HG02678 (cell line): ENCODE results near the gene PNMA8C.
"Not testable (repeated sequence)": the region's sequence is repeated elsewhere in the genome, so short reads cannot be mapped to it uniquely, and the experiment has no call there.

Experiments used
- ATAC-seq: cut with Tn5 transposase; IDR thresholded peaks from one replicate; pipeline ENCODE4 v1.9.1; 2021; ENCODE audit warnings: mild to moderate bottlenecking, moderate library complexity; ENCODE audit not compliant: unreplicated experiment

The PNMA8C gene

DNA sequence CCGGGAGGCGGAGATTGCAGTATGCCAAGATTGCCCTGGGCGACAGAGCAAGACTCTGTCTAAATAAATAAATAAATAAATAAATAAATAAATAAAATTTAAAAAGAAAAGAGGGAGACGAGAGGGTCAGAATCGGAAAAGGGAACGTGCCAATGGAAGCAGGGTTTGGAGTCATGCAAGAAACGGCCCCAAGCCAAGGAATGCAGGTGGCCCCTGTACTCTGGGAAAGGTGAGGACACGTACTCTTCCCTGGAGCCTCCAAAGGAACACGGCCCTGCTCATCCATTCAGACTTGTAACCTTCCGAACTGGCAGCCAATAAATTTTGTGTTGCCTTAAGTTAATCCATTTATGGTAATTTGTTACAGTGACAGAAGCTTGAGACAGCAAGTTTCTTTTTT lies 19.9 kb upstream of the PNMA8C start:
- ATAC-seq = no peak

- no peak for ATAC-seq
These were observed 19.1 kb upstream of the PNMA8C start for GRCh38 chr19:46447824-46448223.

DNA sequence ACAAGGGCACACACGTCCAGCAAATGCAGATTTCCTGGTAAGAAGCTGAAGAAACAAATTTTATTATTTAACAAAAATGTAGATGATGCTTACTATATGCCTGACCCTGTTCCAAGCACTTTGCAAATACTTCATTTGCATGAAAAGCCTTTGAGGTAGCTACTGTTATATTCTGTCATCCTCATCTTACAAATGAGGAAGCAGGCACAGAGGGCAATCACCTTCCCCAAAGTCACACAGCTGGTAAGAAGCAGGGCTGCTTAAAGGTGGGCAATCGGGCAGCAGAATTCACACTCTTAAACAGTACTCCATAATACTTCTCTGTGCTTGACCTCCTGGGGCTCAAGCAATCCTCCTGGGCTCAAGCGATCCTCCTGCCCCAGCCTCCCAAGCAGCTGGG lies 18.3 kb upstream of the PNMA8C start:
- ATAC-seq = no peak

GRCh38 chr19:46446021-46446420 lies 17.3 kb upstream of the PNMA8C start:
- ATAC-seq = no peak

GRCh38 chr19:46442808-46443450 lies 14.2 kb upstream of the PNMA8C start:
- no peak for ATAC-seq

DNA sequence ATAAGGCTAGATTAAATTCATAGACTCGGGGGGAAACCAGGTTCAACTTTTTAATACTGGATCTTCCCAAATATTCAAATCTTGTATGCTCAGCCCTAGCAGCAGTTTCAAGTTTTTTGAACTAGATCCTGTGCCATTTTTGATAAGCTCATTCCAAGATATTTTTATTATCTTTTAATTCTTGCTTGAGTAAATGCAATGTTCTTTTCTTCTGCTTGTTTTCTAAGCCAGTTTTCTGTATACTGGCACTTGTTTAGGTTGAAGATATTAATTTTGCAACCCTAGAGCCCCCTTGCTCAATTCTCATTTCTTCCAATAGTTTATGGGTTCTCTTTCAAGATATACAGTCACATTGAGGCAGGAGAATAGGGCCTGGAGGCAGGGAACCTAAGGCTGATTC lies 13.1 kb upstream of the PNMA8C start:
- ATAC-seq = no peak

GRCh38 chr19:46435689-46436088 lies 7.0 kb upstream of the PNMA8C start:
- ATAC-seq = not testable (repeated sequence)

- no peak for ATAC-seq
These were observed 6.3 kb upstream of the PNMA8C start for GRCh38 chr19:46435009-46435408.

DNA sequence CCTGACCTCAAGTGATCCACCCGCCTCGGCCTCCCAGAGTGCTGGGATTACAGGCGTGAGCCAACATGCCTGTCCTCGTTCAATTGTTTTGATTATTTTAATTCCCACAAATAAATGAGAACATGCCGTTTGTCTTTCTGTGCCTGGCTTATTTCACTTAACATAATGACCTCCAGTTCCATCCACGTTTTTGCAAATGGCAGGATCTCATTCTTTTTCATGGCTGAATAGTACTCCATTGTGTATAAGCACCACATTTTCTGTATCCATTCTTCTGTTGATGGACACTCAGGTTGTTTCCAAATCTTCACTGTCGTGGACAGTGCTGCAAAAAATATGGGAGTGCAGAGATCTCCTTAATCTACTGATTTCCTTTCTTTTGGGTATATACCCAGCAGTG lies 4.7 kb upstream of the PNMA8C start:
- not testable (repeated sequence) for ATAC-seq

GRCh38 chr19:46431824-46432223 lies 3.1 kb upstream of the PNMA8C start:
- ATAC-seq = no peak

DNA sequence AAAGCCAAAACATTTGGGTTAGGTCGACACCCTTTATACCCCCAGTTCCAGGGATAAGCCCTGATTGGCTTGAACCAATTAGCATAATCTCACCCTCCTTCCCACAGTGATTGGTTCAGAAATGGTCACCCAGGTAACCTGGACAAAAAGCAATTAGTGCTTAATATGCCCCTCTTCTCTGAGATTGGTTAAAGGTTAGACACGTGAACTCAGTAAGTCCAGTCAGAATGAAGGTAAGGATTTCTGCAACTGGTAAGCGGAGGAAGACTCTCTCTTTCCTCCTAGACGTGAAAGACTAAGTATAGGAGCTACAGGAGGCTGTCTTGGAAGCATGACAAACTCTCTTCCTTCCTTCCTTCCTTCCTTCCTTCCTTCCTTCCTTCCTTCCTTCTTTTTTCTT lies 1.3 kb upstream of the PNMA8C start:
- ATAC-seq = no peak

- no peak for ATAC-seq
These were observed 1.2 kb downstream of the PNMA8C start for GRCh38 chr19:46427518-46428045.

DNA sequence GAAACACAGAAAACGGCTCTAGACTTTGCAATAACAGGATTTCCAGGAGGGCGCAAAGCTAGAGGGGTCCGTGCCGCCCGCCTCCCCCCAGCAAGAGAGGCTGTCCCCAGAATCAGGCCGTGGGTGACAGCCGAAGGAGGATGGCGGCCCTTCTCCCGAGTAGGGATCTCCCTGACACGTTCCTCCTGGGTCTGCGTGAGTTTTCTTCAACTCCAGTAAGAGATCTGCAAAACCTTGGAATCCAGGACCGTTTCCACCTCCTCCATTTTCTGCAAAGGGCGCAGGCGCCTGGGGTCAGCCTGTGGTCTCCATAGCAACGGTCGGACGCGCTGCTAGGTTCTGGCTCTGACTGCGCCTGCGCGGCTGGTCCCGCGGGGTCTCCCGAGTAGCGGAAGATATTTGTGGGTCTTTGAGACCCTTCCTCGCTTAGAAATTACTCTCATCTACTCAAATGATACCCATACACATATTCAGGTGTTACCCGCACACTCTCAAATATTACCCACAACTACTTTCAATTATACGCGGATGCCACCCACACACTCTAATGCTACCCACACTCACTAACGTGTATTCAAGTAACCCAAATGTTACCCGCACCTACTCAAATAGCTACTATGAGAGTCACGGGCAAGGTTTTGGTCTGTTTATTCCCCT lies 2.1 kb downstream of the PNMA8C start:
- no peak for ATAC-seq

DNA sequence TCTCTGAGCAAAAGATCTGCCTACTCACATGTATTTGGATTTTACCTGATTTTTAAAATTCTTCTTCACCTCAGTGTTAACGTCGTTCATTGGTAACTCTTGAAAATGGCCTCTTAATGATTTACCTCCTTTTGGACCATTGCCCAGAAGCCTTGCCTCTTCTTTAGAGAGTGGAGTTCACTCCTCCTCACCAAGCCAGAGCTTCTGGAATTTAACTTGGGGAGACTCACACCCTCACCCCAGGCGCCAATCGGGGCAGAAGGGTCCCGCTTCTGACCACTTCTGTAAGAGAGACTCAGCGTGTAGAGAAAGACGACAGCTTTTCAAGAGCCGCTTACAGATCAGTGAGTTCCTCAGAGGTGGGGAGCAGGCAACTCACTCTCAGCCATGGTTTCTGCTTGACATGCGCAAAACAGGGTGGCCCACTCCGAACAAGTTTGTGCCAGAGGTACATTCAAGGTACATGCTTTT lies 2.7 kb downstream of the PNMA8C start:
- ATAC-seq = no peak

DNA sequence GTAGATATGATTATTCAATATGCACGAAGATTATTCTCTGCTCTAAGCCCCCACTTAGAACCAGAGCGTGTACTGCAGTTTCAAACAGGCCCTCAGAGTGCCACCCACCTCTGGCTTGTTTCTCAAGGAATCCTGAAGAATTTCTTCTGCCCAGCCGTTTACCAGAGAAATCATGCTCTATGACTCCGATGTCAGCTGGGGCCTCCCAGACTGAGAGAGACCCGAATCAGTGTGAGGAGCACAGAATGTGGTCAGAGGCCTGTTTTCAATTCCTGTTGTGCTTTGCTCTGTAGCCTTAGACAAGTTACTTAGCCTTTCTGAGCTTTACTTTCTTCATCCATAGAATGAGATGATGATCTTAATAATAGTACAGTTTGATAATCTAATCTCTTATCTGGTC lies 5.5 kb downstream of the PNMA8C start:
- ATAC-seq = no peak

GRCh38 chr19:46422344-46422743 lies 6.4 kb downstream of the PNMA8C start:
- ATAC-seq = no peak

- ATAC-seq = no peak
These were observed 8.7 kb downstream of the PNMA8C start for GRCh38 chr19:46420056-46420455.

DNA sequence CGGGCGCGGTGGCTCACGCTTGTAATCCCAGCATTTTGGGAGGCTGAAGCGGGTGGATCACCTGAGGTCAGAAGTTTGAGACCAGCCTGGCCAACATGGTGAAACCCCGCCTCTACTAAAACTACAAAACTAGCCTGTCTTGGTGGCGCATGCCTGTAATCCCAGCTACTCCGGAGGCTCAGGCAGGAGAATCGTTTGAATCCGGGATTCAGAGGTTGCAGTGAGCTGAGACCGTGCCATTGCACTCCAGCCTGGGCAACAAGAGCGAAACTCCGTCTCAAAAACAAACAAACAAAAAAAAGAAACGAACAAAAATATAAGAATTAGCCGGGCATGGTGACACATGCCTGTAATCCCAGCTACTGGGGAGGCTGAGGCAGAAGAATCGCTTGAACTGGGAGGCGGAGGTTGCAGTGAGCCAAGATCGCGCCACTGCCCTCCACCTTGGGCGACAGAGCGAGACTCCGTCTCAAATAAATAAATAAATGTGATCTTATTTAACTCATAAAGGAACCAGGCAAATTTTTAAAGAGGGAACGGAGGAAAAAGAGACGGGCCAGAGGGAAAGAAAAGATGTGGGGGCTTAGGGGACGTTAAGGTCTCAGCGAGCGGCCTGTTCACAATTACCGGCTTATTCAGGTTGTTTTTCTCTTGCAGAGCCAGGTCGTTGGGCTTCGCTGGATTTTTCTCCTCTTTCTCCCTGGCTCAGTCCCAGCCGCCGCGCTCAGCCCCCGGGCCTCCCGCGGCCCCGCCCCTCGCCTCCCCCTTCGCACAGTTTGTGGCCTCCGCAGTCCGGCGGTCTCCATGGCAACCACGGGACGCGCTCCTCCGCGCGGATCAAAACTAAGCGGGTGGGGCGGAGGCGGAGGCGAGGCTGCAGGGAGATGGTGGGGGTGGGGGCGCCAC lies 12.7 kb downstream of the PNMA8C start:
- not testable (repeated sequence) for ATAC-seq

GRCh38 chr19:46414899-46415298 lies 13.8 kb downstream of the PNMA8C start:
- not testable (repeated sequence) for ATAC-seq

- no peak for ATAC-seq
These were observed 15.3 kb downstream of the PNMA8C start, which contains the start of gene CCDC8 for GRCh38 chr19:46413262-46414031. CCDC8 (minus strand) TSS chr19:46413564; CDS start chr19:46412810, 754 bp downstream.
